HepG2 (cell line): ENCODE measurements around the gene TMEM132D. TPM values are rescaled to one million over a fixed set of nuclear protein-coding genes. Genes with fewer than 3 reads are reported as not detected.

Source experiments
- FLYWCH1 ChIP-seq: sonication (generic); formaldehyde crosslinking; IDR thresholded peaks from 2 replicates; pipeline ENCODE4 v1.8.1; 2023; ENCODE audit warnings: mild to moderate bottlenecking, missing genetic modification reagents
- FOXA1 ChIP-seq, 2 experiments: fragments of 450-650 bp in 1 of 2; sonication (generic) in 1 of 2; formaldehyde crosslinking in 1 of 2; IDR thresholded peaks; 2 replicates each; pipeline versions ENCODE4 v1.4.0 to v1.6.1; 2016 to 2020; ENCODE audit warnings: missing genetic modification reagents in 1 of 2
- HDAC6 ChIP-seq: fragments of 200-600 bp; sonication (generic); IDR thresholded peaks from 2 replicates; pipeline ENCODE4 v1.7.0; 2017; ENCODE audit warnings: mild to moderate bottlenecking, antibody characterized with exemption, low read length, low read depth
- HOXD1 ChIP-seq: sonication (generic); formaldehyde crosslinking; IDR thresholded peaks from 2 replicates; pipeline ENCODE4 v1.5.0; 2020; ENCODE audit warnings: missing genetic modification reagents
- NONO ChIP-seq, 2 experiments: fragments of 450-650 bp in 1 of 2; sonication (generic) in 1 of 2; formaldehyde crosslinking in 1 of 2; IDR thresholded peaks in 1 of 2; conservative IDR thresholded peaks in 1 of 2; 2 replicates each; pipeline versions ENCODE4 v1.6.1 to v1.8.0; 2017 to 2022; ENCODE audit warnings: mild to moderate bottlenecking in 1 of 2, missing genetic modification reagents in 1 of 2, moderate library complexity in 1 of 2
- NRL ChIP-seq: sonication (generic); formaldehyde crosslinking; IDR thresholded peaks from 2 replicates; pipeline ENCODE4 v1.5.0; 2020; ENCODE audit warnings: missing genetic modification reagents, mild to moderate bottlenecking, moderate library complexity, borderline replicate concordance
- RFX5 ChIP-seq: IDR thresholded peaks from 2 replicates; pipeline ENCODE4 v1.6.1; 2011; ENCODE audit warnings: low read depth, low read length, improper control_type of control experiment
- SP4 ChIP-seq: sonication (generic); formaldehyde crosslinking; IDR thresholded peaks from 2 replicates; pipeline ENCODE4 v1.8.1; 2023; ENCODE audit warnings: mild to moderate bottlenecking, missing genetic modification reagents
- ZNF20 ChIP-seq: sonication (generic); formaldehyde crosslinking; IDR thresholded peaks from 2 replicates; pipeline ENCODE4 v1.4.0; 2020; ENCODE audit warnings: mild to moderate bottlenecking, moderate library complexity, missing genetic modification reagents
- ZNF766 ChIP-seq: sonication (generic); formaldehyde crosslinking; IDR thresholded peaks from 2 replicates; pipeline ENCODE4 v1.5.0; 2020; ENCODE audit warnings: missing genetic modification reagents, borderline replicate concordance
- polyA plus RNA-seq, 8 experiments: library from polyadenylated mRNA; depleted of rRNA in 3 of 8; stranded (reverse) in 7 of 8; unstranded in 1 of 8; fragments of >200 nt; fragmentation: Illumina TruSeq in 4 of 8; extraction: Trizol in 4 of 8; gene quantifications; 2 replicates each; pipeline versions ENCODE4 v1.2.1 to v1.2.3, GENCODE V29; 2011 to 2016; ENCODE audit warnings: low read depth in 4 of 8, missing spikeins in 1 of 8, mixed read lengths in 1 of 8; ENCODE audit not compliant: insufficient read depth in 1 of 8
- total RNA-seq, 5 experiments: library from RNA; depleted of rRNA; stranded (reverse); fragments of >200 nt; fragmentation: Illumina TruSeq; extraction: Trizol; gene quantifications; 2 replicates each; pipeline ENCODE4 v1.2.3, GENCODE V29; 2016; ENCODE audit warnings: low read depth in 1 of 5
- TF ChIP-seq, protein P1 (sequence below): sonication (generic); formaldehyde crosslinking; IDR thresholded peaks from 2 replicates; pipeline ENCODE4 v1.4.0; 2020; ENCODE audit warnings: mild to moderate bottlenecking, missing genetic modification reagents
- TF ChIP-seq, protein P2 (sequence below): IDR thresholded peaks from 2 replicates; pipeline ENCODE4 v1.6.1; 2016; ENCODE audit warnings: mild to moderate bottlenecking, missing biosample characterization, missing genetic modification reagents

Gene TMEM132D
- total and polyA plus RNA-seq, 2 of the 13 experiments (the other 11 are each of a cell fraction or from before 2014, with no cell fraction given): not detected

DNA sequence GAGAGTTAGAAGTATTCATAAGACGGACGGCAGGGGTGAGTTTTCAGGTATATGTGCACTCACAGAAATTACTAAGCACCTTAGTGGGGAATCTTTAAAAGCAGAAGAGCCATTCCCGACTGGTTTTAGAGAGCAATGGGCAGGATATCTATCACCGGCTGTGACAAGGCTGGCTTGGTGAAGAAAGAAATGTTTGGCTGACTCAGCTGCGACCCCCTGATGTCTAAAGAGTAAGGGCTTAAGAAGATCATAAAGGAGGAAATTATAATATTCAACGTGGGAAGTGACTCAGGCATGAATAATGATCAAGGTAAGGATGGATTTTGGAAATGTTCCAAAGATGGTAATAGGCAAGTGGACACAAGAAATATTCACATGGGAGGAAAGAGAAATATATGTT, 407.6 kb downstream of the TMEM132D start (continued):
- TF ChIP-seq HOXD1 (CRISPR knock-in tag) (no peak), NRL (CRISPR knock-in tag) (no peak), ZNF766 (CRISPR knock-in tag) (no peak), SP4 (CRISPR knock-in tag) (no peak), FOXA1 (IDR thresholded peaks at IDR 0.05) (no peak), FOXA1 (CRISPR knock-in tag; IDR thresholded peaks at IDR 0.05) (no peak), HDAC6 (no peak), NONO (IDR thresholded peaks at IDR 0.05) (no peak), NONO (CRISPR knock-in tag; conservative IDR thresholded peaks at IDR 0.05) (no peak), ZNF20 (CRISPR knock-in tag) (no peak), FLYWCH1 (CRISPR knock-in tag) (no peak), RFX5 (no peak)
- TF ChIP-seq, protein P1, sequence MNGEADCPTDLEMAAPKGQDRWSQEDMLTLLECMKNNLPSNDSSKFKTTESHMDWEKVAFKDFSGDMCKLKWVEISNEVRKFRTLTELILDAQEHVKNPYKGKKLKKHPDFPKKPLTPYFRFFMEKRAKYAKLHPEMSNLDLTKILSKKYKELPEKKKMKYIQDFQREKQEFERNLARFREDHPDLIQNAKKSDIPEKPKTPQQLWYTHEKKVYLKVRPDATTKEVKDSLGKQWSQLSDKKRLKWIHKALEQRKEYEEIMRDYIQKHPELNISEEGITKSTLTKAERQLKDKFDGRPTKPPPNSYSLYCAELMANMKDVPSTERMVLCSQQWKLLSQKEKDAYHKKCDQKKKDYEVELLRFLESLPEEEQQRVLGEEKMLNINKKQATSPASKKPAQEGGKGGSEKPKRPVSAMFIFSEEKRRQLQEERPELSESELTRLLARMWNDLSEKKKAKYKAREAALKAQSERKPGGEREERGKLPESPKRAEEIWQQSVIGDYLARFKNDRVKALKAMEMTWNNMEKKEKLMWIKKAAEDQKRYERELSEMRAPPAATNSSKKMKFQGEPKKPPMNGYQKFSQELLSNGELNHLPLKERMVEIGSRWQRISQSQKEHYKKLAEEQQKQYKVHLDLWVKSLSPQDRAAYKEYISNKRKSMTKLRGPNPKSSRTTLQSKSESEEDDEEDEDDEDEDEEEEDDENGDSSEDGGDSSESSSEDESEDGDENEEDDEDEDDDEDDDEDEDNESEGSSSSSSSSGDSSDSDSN (CRISPR knock-in tag): no peak
- TF ChIP-seq, protein P2, sequence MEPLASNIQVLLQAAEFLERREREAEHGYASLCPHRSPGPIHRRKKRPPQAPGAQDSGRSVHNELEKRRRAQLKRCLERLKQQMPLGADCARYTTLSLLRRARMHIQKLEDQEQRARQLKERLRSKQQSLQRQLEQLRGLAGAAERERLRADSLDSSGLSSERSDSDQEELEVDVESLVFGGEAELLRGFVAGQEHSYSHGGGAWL (CRISPR knock-in tag): no peak
